Endothelial cell of umbilical vein (primary cell): Measurements from ENCODE around the gene BHLHE41. TPM values are rescaled to one million over a fixed set of nuclear protein-coding genes. Genes with fewer than 3 reads are reported as not detected.

Source experiments
- BruUV-seq: library from RNA; stranded (reverse); fragments of 400-500 nt; replicated peaks from 2 replicates; lab custom pipeline; 2021; lab: Mats Ljungman, UMichigan
- CTCF ChIA-PET: fragments of 300-600, 350-600 bp; sonication (Branson Sonifier 250); formaldehyde crosslinking; loops from one replicate; lab custom pipeline; 2021; ENCODE audit warnings: antibody characterized with exemption, inconsistent platforms; lab: Charles Lee
- POLR2A ChIA-PET: fragments of 300-600, 350-600 bp; sonication (Branson Sonifier 250); formaldehyde crosslinking; loops from one replicate; lab custom pipeline; 2021; ENCODE audit warnings: antibody characterized with exemption, inconsistent platforms; lab: Charles Lee
- DNase-seq: peaks from one replicate; pipeline ENCODE4 v3.0.0-alpha.2; 2011; ENCODE audit warnings: low read depth, low spot score
- FAIRE-seq: peaks from 2 replicates; lab custom pipeline; 2011; peaks lifted over from hg19 to GRCh38; lab: Jason Lieb, UNC
- H2AFZ ChIP-seq: 2 replicates; pipeline ENCODE4 v1.6.0; 2012; ENCODE audit warnings: low read depth, low read length, control low read depth, inconsistent platforms
- H3K27ac ChIP-seq: 2 replicates; pipeline ENCODE4 v1.5.1; 2011; ENCODE audit warnings: low read depth, mild to moderate bottlenecking, control low read depth, low read length, moderate library complexity; ENCODE audit not compliant: insufficient read depth
- H3K27me3 ChIP-seq, 2 experiments: 2 replicates each; pipeline versions ENCODE4 v1.6.0 to v1.6.1; 2011; ENCODE audit warnings: low read length in 2 of 2, mixed read lengths in 1 of 2; ENCODE audit not compliant: control insufficient read depth in 2 of 2, insufficient read depth in 2 of 2
- H3K36me3 ChIP-seq, 2 experiments: 2 replicates in 1 of 2; 3 replicates in 1 of 2; pipeline ENCODE4 v1.5.1; 2011; ENCODE audit warnings: low read length in 2 of 2, mild to moderate bottlenecking in 1 of 2, moderate library complexity in 1 of 2; ENCODE audit not compliant: control insufficient read depth in 2 of 2, insufficient read depth in 2 of 2; ENCODE audit errors: extremely low read depth in 1 of 2
- H3K4me1 ChIP-seq: 3 replicates; pipeline ENCODE4 v1.5.1; 2011; ENCODE audit warnings: mild to moderate bottlenecking, low read length; ENCODE audit not compliant: control insufficient read depth, insufficient read depth; ENCODE audit errors: extremely low read depth
- H3K4me2 ChIP-seq: 2 replicates; pipeline ENCODE4 v1.6.1; 2011; ENCODE audit warnings: low read length, control low read depth, mixed read lengths; ENCODE audit not compliant: insufficient read depth
- H3K4me3 ChIP-seq, 3 experiments: fragments of 200-600 bp in 1 of 3; sonication (generic), shearing (Covaris generic) in 1 of 3; replicated peaks in 1 of 3; 2 replicates each; pipeline ENCODE4 v1.5.1; 2011 to 2016; ENCODE audit warnings: control low read depth in 3 of 3, low read length in 3 of 3, mild to moderate bottlenecking in 2 of 3, inconsistent platforms in 1 of 3, low read depth in 1 of 3, moderate library complexity in 1 of 3; ENCODE audit not compliant: insufficient read depth in 1 of 3
- H3K79me2 ChIP-seq: 2 replicates; pipeline ENCODE4 v1.6.0; 2012; ENCODE audit warnings: low read length, inconsistent platforms; ENCODE audit not compliant: control insufficient read depth, insufficient read depth
- H3K9ac ChIP-seq: replicated peaks from 2 replicates; pipeline ENCODE3; 2011; ENCODE audit warnings: low read length, control low read depth; ENCODE audit not compliant: insufficient read depth; ENCODE audit errors: extremely low read depth
- H3K9me1 ChIP-seq: replicated peaks from 3 replicates; pipeline ENCODE4 v1.6.0; 2011; ENCODE audit warnings: mild to moderate bottlenecking, low read length; ENCODE audit not compliant: control insufficient read depth, insufficient read depth; ENCODE audit errors: extremely low read depth
- H3K9me3 ChIP-seq: replicated peaks from 2 replicates; pipeline ENCODE4 v1.5.1; 2012; ENCODE audit warnings: low read length, inconsistent platforms; ENCODE audit not compliant: control insufficient read depth, insufficient read depth
- H4K20me1 ChIP-seq: replicated peaks from 2 replicates; pipeline ENCODE3; 2011; ENCODE audit warnings: mild to moderate bottlenecking, low read length; ENCODE audit not compliant: control insufficient read depth, insufficient read depth; ENCODE audit errors: extremely low read depth
- CTCF ChIP-seq, 2 donors: IDR thresholded peaks; 1 replicate in 1 of 2; 2 replicates in 1 of 2; pipeline ENCODE4 v1.5.1; 2011; ENCODE audit warnings: low read length in 2 of 2, mild to moderate bottlenecking in 2 of 2, moderate library complexity in 2 of 2, control low read depth in 1 of 2, inconsistent platforms in 1 of 2, low read depth in 1 of 2; ENCODE audit not compliant: insufficient read depth in 1 of 2; ENCODE audit errors: extremely low read depth in 1 of 2
- EZH2 ChIP-seq: IDR thresholded peaks from 2 replicates; pipeline ENCODE4 v1.6.1; 2012; ENCODE audit warnings: borderline replicate concordance, low read depth, mild to moderate bottlenecking, moderate library complexity, low read length, inconsistent platforms; ENCODE audit not compliant: severe bottlenecking
- FOS ChIP-seq: IDR thresholded peaks from 2 replicates; pipeline ENCODE4 v1.6.1; 2011; ENCODE audit warnings: mild to moderate bottlenecking, low read length, moderate library complexity, borderline replicate concordance; ENCODE audit not compliant: insufficient read depth
- GATA2 ChIP-seq: IDR thresholded peaks from 2 replicates; pipeline ENCODE4 v1.7.0; 2011; ENCODE audit warnings: low read depth, mild to moderate bottlenecking, moderate library complexity, mixed read lengths, low read length; ENCODE audit not compliant: insufficient read length, insufficient read depth
- JUN ChIP-seq: IDR thresholded peaks from 2 replicates; pipeline ENCODE4 v1.6.1; 2011; ENCODE audit warnings: borderline replicate concordance, low read depth; ENCODE audit not compliant: insufficient read length, insufficient read depth
- MAX ChIP-seq: IDR thresholded peaks from 2 replicates; pipeline ENCODE4 v1.6.1; 2011; ENCODE audit not compliant: insufficient read depth, insufficient read length
- MYC ChIP-seq: IDR thresholded peaks from one replicate; pipeline ENCODE4 v1.6.1; 2011; ENCODE audit warnings: mild to moderate bottlenecking, low read depth, low read length
- POLR2A ChIP-seq: IDR thresholded peaks from 2 replicates; pipeline ENCODE4 v1.6.1; 2012; ENCODE audit warnings: low read depth, mild to moderate bottlenecking, control low read depth, low read length
- POLR2AphosphoS5 ChIP-seq: IDR thresholded peaks from 2 replicates; pipeline ENCODE4 v1.6.1; 2012; ENCODE audit warnings: low read depth, mild to moderate bottlenecking, control low read depth, low read length, moderate library complexity; ENCODE audit not compliant: insufficient read depth
- dilution Hi-C: fragments of 300-500 bp; cut with MboI; formaldehyde crosslinking; loops from one replicate; pipeline ENCODE4 v1.15.0; 2019; ENCODE audit warnings: low sequenced_read_pairs; ENCODE audit not compliant: extremely low pct_ligation_motif_present
- intact Hi-C: fragments of 100-400 bp; cut with micrococcal nuclease; formaldehyde crosslinking; loops from one replicate; pipeline ENCODE4 v1.10.0; 2022
- polyA plus RNA-seq, 4 experiments: library from polyadenylated mRNA; depleted of rRNA in 3 of 4; stranded (reverse) in 3 of 4; unstranded in 1 of 4; fragments of >200 nt; gene quantifications; 2 replicates each; pipeline versions ENCODE4 v1.2.1 to v1.2.3, GENCODE V29; 2011 to 2012; ENCODE audit warnings: missing spikeins in 1 of 4
- total RNA-seq: library from RNA; stranded (reverse); gene quantifications from 2 replicates; pipeline ENCODE4 v1.2.3, GENCODE V29; 2021

Gene BHLHE41
- total and polyA plus RNA-seq, 2 donors (not counting 3 experiments of a cell fraction or from before 2014, with no cell fraction given), result 0.12 to 0.24 TPM

GRCh38 chr12:26080911-26081310 is 43.9 kb downstream of the BHLHE41 start:
- ChIA-PET CTCF (no interaction called here), POLR2A (no interaction called here)
- DNase-seq, result no peak
- Histone ChIP-seq H3K9me1 (no peaks in the 10 kb centered on the region), H3K4me1 (no peaks in the 10 kb centered on the region), H3K79me2 (no peaks in the 10 kb centered on the region), H3K9ac (no peak overlapping the region), H3K9me3 (no peaks in the 10 kb centered on the region), H3K27ac (no peak overlapping the region), H4K20me1 (no peaks in the 10 kb centered on the region), H3K27me3 (no peaks in the 10 kb centered on the region), H3K4me2 (no peak overlapping the region), H3K36me3 (no peaks in the 10 kb centered on the region), H3K4me3 (no peak overlapping the region), H2AFZ (no peak overlapping the region)
- TF ChIP-seq POLR2AphosphoS5, result no peak
- TF ChIP-seq FOS, result no peak
- no peak for TF ChIP-seq JUN
- no peak for TF ChIP-seq MAX
- no peak for TF ChIP-seq EZH2
- no peak for TF ChIP-seq POLR2A
- no peak for TF ChIP-seq CTCF (IDR thresholded peaks at IDR 0.05; ENCODE audit: extremely low read depth in 1 of 2, insufficient read depth in 1 of 2, low read depth in 1 of 2, low read length in 2 of 2)
- no peak for TF ChIP-seq GATA2
- no peak for TF ChIP-seq MYC
- intact Hi-C loops, result no loop called here
- no TSS peak for BruUV-seq
- FAIRE-seq, result no peak
- dilution Hi-C loops, result no loop called here
